ENCODE measurements around the gene FAM240A.

Gene FAM240A

DNA sequence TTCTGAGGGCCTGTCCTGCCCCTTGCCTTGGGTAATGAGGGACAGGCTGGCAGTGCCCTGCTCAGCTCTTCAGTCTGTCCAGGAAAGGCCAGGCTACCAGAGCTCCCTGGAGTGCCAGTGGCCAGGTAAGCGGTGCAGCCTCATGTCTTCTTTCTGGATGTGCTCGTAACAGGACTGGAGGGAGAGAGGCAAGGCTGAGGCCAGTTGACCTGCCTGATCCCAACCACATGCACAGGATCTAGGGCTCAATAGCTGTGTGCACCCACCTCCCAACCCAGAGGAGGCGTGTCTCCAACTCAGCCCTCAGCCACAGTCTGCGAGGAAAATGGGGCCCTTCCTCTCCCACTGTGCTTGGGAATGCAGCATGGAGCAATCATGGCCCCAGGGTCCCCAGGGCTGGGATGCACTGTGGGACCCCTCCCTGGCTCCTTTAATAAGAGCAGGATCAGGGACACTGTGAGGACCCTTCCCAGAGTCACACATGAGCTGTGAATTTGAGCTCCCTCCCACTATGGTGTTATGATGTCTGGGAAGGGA lies 58.6 kb downstream of the FAM240A start:
- DNase-seq (ENCODE audit: low read depth) = no peak
- TF ChIP-seq, protein P1, sequence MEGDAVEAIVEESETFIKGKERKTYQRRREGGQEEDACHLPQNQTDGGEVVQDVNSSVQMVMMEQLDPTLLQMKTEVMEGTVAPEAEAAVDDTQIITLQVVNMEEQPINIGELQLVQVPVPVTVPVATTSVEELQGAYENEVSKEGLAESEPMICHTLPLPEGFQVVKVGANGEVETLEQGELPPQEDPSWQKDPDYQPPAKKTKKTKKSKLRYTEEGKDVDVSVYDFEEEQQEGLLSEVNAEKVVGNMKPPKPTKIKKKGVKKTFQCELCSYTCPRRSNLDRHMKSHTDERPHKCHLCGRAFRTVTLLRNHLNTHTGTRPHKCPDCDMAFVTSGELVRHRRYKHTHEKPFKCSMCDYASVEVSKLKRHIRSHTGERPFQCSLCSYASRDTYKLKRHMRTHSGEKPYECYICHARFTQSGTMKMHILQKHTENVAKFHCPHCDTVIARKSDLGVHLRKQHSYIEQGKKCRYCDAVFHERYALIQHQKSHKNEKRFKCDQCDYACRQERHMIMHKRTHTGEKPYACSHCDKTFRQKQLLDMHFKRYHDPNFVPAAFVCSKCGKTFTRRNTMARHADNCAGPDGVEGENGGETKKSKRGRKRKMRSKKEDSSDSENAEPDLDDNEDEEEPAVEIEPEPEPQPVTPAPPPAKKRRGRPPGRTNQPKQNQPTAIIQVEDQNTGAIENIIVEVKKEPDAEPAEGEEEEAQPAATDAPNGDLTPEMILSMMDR (IDR thresholded peaks at IDR 0.05; ENCODE audit: control insufficient read depth, extremely low read depth, insufficient read depth) = no peak

DNA sequence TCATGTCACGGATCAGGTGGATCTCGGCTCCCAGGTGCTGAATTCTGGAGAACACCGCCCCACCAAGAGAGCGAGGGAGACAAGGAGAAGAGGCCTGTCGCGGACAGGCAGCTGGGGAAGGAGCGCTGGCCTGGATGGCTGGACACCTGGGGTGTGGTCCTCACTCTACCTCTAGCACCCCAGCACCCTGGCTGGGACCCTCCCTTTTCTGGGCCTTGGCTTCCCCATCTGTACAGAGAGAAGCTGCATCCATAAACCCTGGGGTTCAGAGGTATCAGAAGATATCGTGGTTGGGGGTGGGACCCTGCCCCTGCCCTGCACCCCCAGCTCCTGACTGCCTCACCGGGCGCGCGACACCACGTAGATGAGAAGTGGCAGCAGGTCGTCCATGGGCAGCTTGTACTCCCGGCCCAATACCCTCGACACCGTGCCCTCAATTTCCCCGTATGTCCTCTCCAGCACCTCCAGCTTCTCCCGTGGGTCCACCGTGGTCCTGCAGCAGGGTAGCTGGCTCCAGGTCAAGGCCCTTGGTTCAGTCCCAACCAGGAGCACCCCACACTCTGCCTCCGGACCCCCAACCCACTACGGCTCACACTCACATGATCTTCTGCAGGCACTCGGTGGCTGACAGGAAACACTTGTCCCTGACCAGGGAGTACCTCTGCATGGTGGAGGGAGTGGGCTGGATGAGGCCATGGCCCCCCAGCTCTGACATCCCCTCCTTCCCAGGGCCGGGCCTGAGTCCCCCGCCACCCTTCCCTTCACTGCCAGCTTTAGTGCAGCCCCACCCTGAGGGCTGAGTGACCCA lies 59.4 kb downstream of the FAM240A start:
- DNase-seq (ENCODE audit: low read depth) = no peak
- no peak overlapping the region for H3K4me3 ChIP-seq (ENCODE audit: low read depth, low read length)
- TF ChIP-seq, protein P1 (IDR thresholded peaks at IDR 0.05; ENCODE audit: control insufficient read depth, extremely low read depth, insufficient read depth) = no peak

More for the DNA sequence above, 58.6 kb downstream of the FAM240A start:
- H3K4me3 ChIP-seq (ENCODE audit: low read depth, low read length) = no peak overlapping the region

DNA sequence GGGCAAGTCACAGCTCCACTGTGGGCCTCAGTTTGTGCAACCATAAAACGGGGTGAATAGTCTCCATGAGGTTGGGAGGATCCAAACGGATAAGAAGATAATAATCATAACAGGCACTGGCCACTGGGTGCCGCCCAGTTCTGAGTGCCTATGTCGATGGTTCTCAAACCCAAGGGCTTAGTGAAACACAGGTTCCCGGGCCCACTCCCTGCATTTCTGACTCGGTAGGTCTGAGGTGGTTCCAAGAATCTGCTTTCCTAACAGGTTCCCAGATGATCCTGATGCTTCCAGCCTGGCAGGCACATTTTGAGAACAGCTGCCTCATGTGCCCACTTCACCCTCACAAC lies 60.0 kb downstream of the FAM240A start:
- H3K4me3 ChIP-seq (ENCODE audit: low read depth, low read length) = no peak overlapping the region
- TF ChIP-seq, protein P1 (IDR thresholded peaks at IDR 0.05; ENCODE audit: control insufficient read depth, extremely low read depth, insufficient read depth) = no peak
- no peak for DNase-seq (ENCODE audit: low read depth)

DNA sequence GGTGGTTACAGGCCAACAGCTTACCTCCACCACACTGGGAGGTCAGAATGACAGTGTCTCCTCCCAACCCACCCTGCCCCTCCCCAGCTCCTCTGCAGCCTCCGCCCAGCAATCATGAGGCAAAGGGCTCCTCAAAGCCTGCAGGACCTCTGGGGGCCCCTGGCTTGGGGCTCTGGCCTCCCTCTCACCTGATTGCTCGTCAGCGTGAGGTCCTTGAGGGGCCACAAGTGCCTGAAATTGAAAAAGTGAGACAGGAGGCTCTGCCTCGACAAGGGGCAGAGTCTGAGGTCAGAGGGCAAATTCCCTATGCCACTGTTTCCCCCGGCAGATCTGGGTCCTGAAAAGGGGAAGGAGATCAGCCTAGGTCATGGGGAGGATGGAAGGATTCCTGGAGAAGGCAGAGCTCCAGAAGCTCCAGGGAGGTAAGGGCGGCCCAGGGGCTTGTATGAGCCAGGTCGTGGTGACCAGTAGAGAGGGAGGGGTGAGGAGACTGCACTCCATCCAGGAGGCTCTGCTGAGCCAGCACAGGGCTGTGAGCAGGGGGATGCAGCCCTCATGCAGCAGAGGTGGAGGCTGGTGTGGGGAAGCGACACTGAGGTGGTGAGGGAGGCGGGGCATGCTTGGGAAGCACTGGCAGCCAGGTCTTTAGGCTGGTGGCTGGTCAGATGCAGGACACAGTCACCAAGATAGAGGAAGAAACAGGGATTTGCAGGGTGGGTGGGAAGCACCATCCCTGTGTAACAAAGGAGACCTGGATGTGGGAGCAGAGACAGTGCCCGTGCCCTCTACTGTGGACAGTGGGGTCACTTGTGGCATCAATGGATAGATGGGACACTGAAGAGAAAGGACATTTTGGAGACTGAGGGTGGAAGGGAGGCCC lies 61.1 kb downstream of the FAM240A start:
- no peak overlapping the region for H3K4me3 ChIP-seq (ENCODE audit: low read depth, low read length)
- no peak for DNase-seq (ENCODE audit: low read depth)
- TF ChIP-seq, protein P1 (IDR thresholded peaks at IDR 0.05; ENCODE audit: control insufficient read depth, extremely low read depth, insufficient read depth) = no peak

DNA sequence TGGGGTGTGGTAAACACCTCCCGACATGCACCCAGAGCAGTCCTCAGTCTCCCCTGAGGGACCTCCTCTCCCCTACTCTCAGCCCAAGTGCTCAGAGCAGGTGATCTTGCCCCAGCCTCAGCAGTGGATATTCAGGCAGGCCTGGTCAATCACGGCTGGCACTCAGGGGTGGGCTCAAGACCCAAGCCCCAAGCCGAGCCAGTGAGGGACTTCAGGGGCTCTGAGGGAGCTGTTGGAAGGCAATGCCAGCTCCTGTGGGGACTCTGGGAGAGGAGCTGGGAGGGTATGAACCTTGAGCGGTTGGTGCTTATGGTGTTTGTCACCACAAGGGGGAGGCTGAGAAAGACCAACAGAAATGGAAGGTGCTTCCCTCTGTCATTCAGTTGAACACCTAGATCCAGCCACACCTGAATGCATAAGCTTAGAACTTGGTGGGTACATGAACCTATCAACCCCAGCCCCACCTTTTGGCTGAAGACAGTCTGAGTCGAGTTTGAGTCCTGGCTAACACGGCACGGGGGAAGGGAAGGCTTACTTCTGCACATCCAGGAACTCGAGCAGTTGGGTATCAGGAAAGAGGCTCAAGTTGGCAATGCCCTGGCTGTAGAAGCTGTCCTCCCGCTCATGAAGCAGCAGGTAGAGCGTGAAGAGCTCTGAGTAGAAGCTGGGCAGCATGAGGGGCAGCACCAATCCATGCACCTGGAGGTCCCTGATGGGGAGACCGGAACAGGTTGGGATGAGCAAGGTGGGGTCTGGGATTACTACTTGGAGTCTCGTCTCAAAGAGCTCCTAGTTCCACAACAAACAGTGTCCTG lies 61.9 kb downstream of the FAM240A start:
- H3K4me3 ChIP-seq (ENCODE audit: low read depth, low read length) = no peak overlapping the region
- DNase-seq (ENCODE audit: low read depth) = no peak
- TF ChIP-seq, protein P1 (IDR thresholded peaks at IDR 0.05; ENCODE audit: control insufficient read depth, extremely low read depth, insufficient read depth) = peak; percentile 7; the same call in 1 of the 2 replicates

DNA sequence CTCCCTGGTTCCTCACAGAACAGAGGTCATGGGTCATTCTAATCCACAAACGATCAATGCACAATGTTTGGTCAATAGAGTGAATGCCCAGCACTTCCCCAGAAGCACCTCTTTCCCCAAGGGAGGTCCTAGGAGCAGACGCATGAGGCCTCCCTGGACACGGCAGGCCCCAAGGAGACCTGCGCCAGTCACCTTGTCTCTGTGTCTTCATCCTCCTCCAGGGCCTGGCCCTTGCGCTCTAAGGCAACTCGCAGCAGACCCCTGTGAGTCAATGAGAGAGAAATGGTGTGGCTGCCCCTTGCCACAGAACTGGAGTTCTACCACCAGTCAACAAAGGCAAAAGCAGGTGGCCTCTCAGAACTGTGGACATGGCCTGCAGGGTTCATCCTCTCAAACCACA lies 63.1 kb downstream of the FAM240A start:
- TF ChIP-seq, protein P1 (IDR thresholded peaks at IDR 0.05; ENCODE audit: control insufficient read depth, extremely low read depth, insufficient read depth) = no peak

More for the DNA sequence above, 63.1 kb downstream of the FAM240A start:
- no peak for DNase-seq (ENCODE audit: low read depth)
- H3K4me3 ChIP-seq (ENCODE audit: low read depth, low read length) = no peak overlapping the region
